ENCODE results near the gene RPS6KA2.

GRCh38 chr6:166393535-166393823 is 233.6 kb downstream of the RPS6KA2 start:
- TF ChIP-seq CTCF (conservative IDR thresholded peaks at IDR 0.05) (no peak), EZH2 (IDR thresholded peaks at IDR 0.05; ENCODE audit: low read depth) (no peak)
